HG02885 (cell line): ENCODE data around the gene NCAPH2.

Experiments
- ATAC-seq: cut with Tn5 transposase; IDR thresholded peaks from one replicate; pipeline ENCODE4 v1.9.1; 2021; ENCODE audit warnings: mild to moderate bottlenecking; ENCODE audit not compliant: unreplicated experiment, poor library complexity

Gene NCAPH2

GRCh38 chr22:50488006-50488677, 19.9 kb upstream of the NCAPH2 start:
- ATAC-seq, result no peak

GRCh38 chr22:50488886-50489285, 19.1 kb upstream of the NCAPH2 start:
- no peak for ATAC-seq

GRCh38 chr22:50489363-50490243, 18.4 kb upstream of the NCAPH2 start:
- no peak for ATAC-seq

GRCh38 chr22:50490531-50491308, 17.3 kb upstream of the NCAPH2 start:
- no peak for ATAC-seq

GRCh38 chr22:50497093-50497492, 10.9 kb upstream of the NCAPH2 start:
- ATAC-seq, result no peak

- no peak for ATAC-seq
These were observed 9.6 kb upstream of the NCAPH2 start for GRCh38 chr22:50498322-50498890.

- ATAC-seq, result no peak
These were observed 7.6 kb upstream of the NCAPH2 start for GRCh38 chr22:50500452-50500851.

GRCh38 chr22:50502096-50502495, 5.9 kb upstream of the NCAPH2 start:
- no peak for ATAC-seq

- ATAC-seq, result no peak
These were observed 5.2 kb upstream of the NCAPH2 start for GRCh38 chr22:50502628-50503474.

- ATAC-seq, result no peak
These were observed 4.4 kb upstream of the NCAPH2 start for GRCh38 chr22:50503475-50504145.

- ATAC-seq, result no peak
These were observed 3.4 kb upstream of the NCAPH2 start for GRCh38 chr22:50504369-50505211.

- no peak for ATAC-seq
These were observed 2.7 kb upstream of the NCAPH2 start for GRCh38 chr22:50505276-50505775.

- ATAC-seq, result no peak
These were observed 2.0 kb upstream of the NCAPH2 start for GRCh38 chr22:50505776-50506610.

- peak; percentile 1 for ATAC-seq
These were observed 1.2 kb upstream of the NCAPH2 start for GRCh38 chr22:50506611-50507420.

- ATAC-seq, result peak; percentile 71
These were observed 518 bp upstream of the NCAPH2 start, which contains the start of gene LMF2 for GRCh38 chr22:50507421-50507990. TSS of gene LMF2 (minus strand) at chr22:50507702. CDS start at chr22:50507675, 27 bp downstream.

- ATAC-seq, result no peak
These were observed 873 bp downstream of the NCAPH2 start for GRCh38 chr22:50508897-50509296.
